ENCODE data around the gene NEDD1.

GRCh38 chr12:96907671-96908422, 790 bp downstream of the NEDD1 start:
- TF ChIP-seq, protein P1, sequence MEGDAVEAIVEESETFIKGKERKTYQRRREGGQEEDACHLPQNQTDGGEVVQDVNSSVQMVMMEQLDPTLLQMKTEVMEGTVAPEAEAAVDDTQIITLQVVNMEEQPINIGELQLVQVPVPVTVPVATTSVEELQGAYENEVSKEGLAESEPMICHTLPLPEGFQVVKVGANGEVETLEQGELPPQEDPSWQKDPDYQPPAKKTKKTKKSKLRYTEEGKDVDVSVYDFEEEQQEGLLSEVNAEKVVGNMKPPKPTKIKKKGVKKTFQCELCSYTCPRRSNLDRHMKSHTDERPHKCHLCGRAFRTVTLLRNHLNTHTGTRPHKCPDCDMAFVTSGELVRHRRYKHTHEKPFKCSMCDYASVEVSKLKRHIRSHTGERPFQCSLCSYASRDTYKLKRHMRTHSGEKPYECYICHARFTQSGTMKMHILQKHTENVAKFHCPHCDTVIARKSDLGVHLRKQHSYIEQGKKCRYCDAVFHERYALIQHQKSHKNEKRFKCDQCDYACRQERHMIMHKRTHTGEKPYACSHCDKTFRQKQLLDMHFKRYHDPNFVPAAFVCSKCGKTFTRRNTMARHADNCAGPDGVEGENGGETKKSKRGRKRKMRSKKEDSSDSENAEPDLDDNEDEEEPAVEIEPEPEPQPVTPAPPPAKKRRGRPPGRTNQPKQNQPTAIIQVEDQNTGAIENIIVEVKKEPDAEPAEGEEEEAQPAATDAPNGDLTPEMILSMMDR (conservative IDR thresholded peaks at IDR 0.05; ENCODE audit: low read depth, low read length): no peak
- TF ChIP-seq EZH2 (IDR thresholded peaks at IDR 0.05; ENCODE audit: low read length, unreplicated experiment) (no peak), EZH2phosphoT487 (IDR thresholded peaks at IDR 0.05; ENCODE audit: borderline replicate concordance, low read length) (no peak)

All from PC-3 (cell line).